Fibroblast of skin of back (primary cell): ENCODE data around the gene IP6K3.

ENCODE experiments used
- DNase-seq: peaks from one replicate; pipeline ENCODE4 v3.0.0-alpha.2; 2013

Gene IP6K3

DNA sequence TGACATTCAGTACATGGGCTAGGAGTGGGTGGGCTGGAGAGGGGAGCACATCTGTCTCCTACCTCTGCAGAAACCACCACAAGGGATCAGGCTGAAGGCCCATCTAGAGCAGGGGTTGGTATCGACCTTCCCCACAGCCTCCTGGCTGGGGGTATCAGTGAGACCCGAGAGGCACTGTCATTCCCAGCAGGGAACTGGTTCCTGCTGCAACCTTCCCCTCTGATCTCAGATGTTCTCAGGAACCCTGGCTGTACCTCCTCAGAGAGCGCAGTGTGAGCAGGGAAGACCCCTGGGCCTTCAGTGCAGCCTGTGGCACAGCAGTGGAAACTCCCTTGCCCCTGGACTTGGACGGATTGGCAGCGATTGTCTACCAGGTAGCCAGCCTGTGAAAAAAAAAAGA, 7.8 kb downstream of the IP6K3 start:
- no peak for DNase-seq

DNA sequence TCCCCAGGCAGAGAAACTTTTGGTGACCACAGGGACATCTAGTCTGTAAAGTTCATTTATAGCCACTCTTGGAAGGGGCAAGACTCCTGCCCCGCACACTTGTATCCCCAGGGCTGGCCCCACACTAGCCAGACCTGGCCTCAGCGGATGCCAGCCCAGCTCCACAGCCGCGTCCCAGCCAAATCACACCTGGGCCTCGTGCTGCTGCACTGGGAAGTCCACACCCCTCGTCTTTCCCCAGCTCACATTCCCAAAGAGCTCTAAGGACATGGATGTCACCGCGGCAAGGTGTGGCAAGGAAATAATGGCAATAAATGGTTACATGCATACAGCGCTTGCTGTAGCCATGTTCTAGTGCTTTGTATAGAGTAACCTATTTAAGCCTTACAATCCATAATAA, 8.6 kb downstream of the IP6K3 start:
- no peak for DNase-seq

DNA sequence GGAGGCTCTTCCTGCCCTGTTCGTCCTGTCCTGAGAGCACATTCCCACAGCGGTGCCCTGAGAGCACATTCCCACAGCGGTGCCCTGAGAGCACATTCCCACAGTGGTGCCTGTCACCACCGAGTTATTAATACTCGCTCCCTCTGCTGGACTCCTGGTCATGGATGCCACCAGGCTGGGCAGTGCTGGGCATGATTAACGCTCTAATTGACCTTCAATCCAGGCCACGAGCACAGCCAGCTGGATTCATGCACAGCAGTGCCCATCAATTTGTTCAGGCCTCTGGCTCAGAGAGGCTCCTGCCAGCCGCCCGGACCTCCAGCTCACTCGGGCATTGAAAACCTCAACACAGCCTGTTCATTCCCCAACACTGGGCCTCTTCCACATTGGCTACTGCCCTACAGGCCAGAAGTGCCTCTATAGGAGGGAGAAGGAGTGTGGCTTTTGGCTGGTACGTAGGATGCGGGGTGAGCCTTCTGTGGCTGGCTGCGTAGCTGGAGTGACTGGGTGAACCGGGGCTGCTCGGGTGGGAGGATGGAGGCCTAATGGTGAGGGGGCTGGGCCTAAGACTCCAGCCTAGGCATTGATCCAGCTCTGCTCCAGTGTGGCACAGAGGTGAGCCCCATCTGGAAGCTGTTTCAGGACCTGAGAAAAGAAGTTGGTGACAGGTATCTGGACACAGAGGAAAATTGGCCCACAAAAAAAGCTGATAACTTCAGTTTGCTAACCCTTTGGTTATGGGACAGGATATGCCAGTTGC, 9.3 kb downstream of the IP6K3 start:
- no peak for DNase-seq

DNA sequence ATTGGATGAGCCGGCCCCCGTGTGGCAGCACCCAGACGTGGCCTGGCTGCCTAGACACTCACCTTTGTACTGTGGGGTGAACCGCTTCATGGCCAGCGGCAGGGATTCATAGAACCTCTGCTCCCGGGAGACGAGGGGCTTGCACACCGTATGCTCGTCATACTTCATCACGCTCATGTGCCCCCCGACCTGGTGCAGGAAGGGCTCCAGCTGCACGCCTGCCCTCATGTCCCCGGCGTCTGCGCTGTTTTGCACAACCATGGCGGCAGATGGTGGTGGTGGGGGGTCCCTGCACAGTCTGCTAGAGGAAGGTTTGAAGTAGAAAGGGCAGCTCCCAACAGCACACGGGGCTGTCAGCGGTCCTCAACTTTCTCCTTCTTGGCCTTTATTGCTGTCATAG, 11.5 kb downstream of the IP6K3 start:
- DNase-seq: no peak

DNA sequence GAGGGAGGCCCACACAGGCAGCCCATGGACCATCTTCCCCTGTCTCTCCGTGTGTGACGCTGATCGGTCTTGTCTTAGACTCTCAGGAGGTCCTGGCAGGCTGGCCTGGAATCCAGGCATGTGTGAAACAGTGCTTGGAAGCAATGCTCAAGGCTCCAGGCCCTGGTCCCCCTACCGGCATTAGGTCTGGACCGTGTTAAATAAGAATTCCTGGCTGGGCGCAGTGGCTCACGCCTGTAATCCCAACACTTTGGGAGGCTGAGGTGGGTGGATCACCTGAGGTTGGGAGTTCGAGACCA, 13.0 kb downstream of the IP6K3 start:
- DNase-seq: no peak

DNA sequence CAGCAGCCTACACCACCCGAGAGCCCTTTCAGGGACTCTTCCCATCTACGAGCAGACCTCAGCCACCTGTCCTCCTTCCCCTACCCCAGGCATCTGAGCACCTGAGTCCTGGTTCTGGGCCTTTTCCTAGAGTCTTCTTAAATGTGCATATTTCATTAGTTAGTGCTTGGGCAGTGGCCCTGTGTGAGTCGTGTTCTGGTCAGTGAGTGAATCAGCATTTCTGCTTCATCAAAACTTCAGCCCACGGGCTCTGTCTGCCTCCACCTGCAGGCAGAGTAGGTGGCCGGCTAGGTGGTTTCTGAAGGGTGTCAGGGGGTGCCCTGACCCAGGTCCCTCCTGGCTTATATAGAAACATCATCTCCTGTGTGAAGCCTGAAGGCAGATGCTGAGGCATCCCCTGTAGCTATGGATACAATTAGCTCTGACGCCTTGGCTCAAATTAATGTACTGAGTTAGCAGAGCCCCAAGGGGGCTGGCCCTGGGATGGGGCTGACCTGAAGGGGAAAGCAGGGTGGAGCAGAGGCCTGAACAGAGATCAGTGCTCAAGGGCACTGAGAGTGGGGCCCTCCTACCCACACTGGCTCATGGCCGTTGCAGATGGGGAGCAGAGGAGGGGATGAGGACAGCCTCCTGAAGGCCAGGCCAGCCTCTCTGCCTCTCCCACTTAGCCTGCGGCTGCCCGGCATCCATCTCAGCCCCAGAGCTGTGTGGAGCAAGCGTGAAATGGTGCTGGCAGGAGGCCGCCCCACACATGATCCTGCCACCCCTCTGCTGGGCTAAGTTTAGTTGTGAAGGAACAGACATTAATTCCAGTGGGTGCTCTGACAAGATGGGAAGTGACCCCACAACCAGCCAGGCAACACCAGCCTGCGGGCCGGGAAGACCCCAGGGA, 13.6 kb downstream of the IP6K3 start:
- peak; percentile 38 for DNase-seq

DNA sequence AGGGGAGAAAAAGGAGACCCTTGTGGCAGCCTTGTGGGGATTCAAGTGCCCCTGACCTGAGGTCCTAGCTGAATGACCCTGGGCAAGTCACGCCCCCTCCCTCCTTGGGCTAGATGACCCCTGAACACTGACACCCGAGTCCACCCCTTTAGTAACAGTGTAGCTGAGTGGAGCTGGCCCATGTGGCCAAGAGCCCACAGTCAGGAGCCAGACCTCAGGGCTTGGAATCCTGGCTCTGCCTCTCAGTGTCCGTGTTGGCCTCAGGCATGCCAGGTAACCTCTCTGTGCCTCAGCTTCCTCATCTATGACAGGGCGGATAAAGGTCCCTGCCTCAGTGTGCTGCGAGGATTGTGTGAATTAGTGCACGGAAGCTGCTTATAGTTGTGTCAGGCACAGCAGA, 14.3 kb downstream of the IP6K3 start:
- no peak for DNase-seq

DNA sequence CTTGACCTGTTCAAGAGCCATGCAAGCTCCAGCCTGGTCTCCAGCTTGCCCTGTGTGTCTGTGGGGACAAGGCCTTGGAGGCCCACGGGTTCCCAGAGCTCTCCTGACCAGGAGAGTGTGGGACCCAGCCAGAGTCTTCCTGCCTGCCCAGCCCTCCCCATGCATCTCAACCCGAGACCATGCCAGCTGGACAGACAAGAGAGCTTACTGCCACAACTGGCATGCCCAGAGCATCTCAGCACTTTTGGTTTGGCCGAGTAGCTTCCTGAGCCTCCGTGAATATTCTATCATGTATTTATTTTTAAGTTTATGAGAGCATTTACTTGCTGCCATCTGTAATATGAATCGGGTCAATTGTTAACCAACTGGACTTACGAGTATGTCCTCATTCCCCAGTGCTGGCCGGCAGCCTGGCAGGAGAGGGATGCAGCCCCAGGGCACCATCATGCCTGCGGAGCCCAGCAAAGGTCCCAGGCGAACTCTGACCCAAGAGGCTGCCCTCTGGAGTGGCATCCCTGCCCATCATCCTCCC, 14.9 kb downstream of the IP6K3 start:
- DNase-seq: no peak

DNA sequence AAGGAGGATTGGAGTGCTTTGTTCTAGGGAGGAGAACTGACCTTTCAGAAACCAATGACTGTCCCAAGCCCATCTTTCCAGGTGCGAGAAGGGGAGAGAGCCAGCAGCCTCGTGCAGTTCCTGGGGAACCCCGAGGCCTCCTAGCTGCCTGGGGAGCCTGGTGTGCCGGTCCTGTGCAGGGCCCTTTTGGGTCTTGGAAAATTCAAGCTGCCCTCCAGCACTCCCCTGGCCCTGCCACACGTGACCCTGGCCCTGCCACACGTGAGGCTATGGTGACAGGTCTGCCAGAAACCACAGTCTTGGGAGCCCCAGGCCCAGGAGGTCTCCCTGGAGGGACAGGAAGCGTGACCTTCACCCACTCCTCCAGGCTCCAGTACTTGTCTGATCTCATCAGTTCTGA, 15.7 kb downstream of the IP6K3 start:
- no peak for DNase-seq

DNA sequence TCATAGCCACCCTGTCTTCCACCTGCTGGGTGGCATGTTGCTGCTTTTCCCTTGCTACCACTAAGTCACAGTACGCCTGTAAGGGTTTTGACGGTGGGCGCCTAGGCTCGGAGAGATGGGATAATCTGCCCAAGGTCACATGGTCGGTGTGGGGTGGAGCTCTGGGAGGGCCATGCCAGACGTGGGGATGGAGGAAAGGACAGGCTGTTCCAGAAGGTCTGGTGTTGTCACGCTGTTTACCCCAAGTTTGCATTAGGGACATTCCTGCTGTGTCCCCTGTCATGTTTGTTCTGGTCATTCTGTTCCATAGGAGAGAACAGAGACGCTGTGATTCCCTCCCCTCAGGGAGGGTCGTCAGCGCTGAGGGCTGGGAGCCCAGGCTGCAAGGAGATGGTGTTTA, 16.1 kb downstream of the IP6K3 start:
- no peak for DNase-seq

DNA sequence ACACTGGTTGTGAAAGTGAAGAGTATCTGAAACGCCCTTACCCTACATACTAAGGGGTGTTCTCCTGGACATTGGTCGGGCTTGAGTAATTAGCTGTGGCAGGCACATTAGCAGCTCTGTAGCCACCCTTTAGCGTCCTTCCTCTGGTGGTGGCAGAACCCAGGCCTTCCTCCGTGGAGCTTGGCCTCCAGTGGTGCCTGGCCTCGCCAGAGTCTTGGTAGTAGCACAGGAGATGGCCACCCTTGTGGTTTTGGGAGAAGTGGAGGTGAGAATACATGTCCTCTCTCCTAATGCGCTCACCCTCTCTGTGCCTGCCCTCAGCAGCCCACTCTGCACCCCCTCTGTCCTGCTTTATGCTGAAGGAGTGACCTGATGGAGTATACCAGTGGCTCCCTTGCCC, 17.6 kb downstream of the IP6K3 start:
- DNase-seq: no peak

DNA sequence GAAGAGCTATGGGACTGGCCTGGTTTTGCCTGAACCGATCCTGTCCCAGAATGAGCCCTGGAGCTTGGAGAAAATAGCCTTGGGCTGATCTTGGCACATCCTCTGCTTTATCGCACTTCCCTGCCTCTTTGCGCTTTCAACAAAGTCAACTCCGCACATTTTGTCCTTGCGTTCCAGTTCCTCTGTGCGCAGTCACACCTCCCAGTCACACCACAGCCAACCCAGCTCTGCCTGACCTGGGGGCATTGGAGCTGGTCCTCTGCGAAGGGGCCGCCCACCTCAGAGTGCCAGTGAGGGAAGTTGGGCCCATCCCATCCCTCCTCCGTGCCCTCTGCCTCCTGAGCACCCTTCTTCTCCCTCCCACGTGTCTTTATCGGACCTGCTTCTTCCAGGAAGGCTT, 18.3 kb downstream of the IP6K3 start:
- DNase-seq: no peak

DNA sequence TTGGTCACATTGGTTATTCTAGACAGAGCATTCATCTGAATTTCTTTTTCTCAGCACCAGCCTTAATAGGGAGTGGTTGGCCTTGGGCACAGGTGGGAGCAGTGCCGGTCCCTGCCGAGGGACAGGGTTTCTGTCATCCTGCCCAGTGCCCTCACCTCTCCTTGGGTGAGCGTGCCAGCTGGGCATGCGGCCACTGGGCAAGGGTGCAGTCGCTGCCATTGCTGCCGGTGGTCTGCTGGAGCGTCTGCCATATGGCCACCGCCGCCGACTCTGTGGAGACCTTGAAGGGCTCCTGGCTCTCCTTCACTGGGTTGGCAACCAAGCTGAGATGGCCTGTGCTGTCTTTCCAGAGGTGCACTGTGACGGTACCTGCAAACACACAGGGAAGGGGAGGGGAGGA, 18.8 kb downstream of the IP6K3 start:
- DNase-seq: no peak

DNA sequence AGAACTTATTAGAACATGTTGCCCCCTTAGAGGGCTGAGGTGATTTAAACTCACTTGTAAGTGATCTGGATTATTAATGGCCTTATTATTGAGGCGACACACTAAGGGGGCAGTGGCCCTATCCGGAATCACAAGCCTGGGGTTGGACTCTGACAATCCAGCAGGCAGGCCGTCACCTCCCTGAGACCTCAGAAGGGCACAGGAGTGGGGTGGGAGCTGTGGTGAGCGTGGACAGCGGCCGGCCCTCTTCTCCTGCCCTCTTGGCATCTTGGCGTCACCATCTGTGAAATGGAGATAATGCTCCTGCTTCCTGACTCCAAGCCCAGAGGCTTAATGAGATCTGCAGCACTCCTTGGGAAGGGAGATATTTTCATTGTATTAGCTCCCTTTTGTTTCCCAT, 19.6 kb downstream of the IP6K3 start:
- DNase-seq: no peak

DNA sequence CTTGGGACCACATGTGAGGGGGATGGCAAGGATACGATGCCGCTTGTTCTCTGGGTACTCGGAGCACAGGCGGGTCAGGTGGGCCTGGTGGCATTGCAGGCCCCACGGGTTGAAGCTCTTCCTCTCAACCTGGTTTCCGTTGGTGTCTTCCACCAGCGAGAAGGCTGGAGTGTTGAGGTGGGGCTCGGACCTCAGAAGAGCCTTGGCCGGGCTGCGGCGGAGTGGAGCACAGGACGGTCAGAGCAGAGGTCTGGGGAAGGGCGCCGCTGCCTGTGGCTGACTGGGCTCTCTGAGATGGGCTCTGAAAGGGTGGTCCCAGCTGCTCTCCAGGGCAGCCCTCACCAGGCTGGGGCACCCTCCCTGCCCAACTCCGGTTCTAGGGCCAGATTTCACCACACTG, 20.0 kb downstream of the IP6K3 start:
- DNase-seq: no peak

DNA sequence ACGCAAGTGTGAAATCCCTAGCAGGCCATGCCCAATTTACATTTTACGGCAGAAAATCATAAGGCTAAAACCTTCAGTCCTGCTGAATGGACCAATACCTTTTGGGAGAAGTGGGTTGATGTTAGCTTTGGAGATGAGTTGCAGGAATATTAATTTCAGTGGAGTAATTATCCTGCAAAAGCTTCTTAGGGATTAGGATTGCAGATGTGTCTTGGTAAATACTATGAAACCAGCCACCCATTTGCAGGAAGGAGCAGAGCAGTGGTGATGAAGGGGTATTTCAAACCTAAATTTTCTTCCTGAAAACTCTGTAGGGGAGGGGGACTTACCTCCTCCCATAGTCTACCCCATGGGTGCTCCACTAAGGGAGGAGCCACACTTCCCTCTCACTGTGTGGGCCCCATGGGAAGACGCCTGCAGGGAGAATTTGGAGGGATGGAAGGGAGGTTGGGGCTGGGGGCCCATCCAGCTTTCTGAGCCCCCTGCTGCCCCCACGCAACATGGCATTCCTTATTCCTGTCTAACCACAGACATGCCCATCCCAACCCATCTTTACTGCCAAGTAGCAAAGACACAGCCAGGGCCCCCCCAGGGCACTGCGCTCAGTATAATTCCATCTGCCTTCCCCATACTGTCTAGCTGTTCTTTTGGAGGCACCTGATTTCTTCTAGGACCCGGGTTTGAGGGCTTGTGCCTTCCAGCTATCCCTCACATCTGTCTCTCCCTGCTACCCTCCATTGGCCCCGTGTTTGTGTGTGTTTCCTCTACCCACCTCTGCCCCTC, 20.6 kb downstream of the IP6K3 start:
- no peak for DNase-seq

DNA sequence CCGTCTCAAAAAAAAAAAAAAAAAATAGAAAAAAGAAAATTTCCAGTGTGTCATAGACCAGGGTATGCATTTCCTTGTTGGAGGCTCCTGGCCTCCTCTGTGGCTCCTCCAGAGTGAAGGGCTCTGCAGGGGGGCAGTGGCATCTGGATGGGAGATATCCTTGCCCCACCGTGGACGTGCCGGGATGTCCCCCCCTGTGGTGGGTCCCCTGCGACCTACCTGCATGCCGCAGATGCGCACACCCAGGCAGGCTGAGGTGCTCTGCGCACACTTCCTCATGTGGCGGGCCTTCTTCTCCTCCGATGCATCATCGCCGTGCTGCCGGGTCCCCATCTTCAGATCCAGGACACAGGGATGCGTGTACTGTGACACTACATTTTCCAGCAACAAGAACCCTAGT, 21.5 kb downstream of the IP6K3 start:
- DNase-seq: no peak

DNA sequence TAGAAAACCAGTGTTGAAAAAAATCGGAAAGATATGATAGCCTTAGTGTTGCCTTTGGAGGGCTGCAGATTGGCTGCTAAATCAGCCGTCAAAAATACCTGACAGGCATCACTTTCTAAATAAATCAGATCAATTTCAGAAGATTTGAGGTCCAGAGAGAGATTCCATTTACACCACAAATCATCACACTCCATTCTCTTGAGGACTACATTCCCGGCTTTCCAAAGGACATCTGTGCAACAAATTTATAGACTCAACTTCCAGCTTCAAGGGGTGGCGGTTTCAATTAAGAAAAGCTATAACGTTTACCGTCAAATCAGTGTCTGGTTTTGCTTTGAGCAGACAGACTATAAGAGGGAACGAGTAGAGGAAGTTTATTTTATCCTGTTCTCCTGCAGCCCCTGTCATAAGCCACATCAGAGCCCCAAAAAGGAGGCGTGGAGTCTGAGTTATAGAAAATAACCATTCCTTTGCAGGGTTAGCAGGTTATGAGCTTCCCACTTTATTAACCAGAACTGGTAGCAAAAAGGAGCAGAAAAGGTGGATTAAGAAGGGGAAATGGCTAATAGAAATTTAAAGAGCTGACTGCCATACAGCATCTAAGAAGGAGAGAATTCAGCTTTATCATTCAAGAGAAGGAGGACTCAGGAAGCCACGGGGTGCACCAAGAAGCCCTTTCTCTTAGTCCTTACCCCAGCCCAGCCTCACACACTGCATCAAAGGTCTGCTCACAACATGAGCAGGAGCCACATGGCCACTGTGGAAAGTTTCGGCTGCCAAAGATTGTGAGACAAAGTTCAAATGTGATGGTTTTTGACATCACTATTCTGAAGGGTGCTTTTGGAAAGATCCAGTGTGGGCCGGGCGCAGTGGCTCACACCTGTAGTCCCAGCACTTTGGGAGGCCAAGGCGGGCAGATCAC, 22.3 kb downstream of the IP6K3 start:
- no peak for DNase-seq

DNA sequence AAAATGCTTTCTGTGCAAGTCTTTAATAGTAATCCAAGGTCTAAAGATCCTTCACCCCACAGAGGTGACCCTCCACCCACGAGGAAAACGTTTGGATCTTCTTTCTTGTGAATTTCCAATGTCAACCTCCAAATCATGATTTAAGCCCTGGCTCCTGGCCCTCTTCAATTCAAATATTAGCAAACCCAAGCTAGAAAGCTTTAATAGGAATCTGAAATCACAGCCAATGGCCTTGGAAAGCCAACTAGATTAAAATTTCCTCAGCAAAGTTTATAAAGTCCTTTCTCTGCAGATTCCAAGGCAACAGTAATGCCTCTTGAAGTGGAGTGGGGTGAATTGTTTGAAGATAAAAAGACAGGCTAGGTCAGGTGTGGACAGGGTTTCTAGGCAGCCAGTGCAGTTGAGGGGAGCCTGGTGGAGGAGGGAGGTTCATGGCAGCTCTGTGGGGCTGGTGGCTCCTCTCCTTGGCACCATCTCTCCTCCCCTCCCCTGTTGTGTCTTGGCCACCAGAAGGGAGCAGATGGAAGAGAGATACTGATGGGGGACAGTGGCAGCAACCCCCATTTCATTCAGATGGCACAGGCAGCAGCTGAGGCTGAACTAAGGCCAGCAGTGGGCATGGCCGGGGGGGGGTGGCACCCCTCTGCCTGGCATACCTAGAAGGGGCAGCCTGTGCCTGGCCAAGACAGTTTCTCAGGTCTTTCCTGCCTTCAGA, 23.2 kb downstream of the IP6K3 start:
- no peak for DNase-seq

DNA sequence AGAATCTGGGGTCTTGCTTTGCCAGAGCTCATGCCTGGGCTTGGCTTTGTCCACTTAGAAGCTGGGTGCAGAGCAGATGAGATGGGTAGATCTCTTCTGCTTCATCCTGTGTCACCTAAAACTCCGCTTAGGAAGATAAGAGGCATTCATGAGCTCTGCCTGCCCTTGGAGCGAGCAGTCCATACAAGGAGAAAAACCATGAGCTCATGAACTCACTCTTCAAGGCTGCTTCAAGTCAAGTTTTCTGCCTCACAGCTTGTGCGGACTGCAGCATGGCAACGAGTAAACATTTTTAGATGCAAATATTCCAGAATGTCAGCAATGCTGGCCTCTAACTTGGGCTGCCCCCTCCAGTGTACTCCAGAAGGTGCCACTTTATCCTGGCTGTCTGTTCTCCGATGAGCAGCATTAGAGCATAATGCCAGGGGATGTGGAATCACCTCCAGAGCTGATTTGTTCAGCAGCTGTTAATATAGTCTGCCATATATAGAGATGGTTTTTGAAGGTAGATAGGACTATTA, 24.5 kb downstream of the IP6K3 start:
- no peak for DNase-seq

DNA sequence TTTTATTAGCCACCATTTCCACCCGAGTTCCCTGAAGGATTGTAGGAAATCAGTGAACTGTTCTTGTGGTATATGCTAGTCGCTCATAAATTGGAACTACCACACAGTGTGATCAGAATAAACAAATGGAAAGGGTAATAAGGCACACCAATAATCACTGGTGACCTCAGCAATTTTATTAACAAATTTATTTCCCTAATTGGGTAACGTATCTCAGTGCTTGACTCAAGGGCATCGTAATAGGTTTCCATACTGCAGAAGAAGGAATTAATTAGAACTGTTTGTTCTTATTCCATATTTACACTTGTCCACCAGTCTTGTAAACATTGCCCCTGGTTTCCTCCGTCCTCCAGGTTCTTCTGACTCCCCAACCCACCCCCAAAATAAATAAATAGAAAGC, 25.2 kb downstream of the IP6K3 start:
- DNase-seq: no peak
